Measurements from ENCODE around the gene FOCAD.

Gene FOCAD

GRCh38 chr9:20734275-20734674 lies 50.2 kb downstream of the FOCAD start:
- DNase-seq (ENCODE audit: low spot score): no peak

GRCh38 chr9:20740304-20740703 lies 56.2 kb downstream of the FOCAD start:
- no peak for DNase-seq (ENCODE audit: low spot score)

- DNase-seq (ENCODE audit: low spot score): no peak
Observed at GRCh38 chr9:20740929-20741582, 57.0 kb downstream of the FOCAD start.

GRCh38 chr9:20742833-20743232 lies 58.8 kb downstream of the FOCAD start:
- no peak for DNase-seq (ENCODE audit: low spot score)

- DNase-seq (ENCODE audit: low spot score): no peak
Observed at GRCh38 chr9:20744036-20744630, 60.1 kb downstream of the FOCAD start.

- DNase-seq (ENCODE audit: low spot score): no peak
Observed at GRCh38 chr9:20746967-20747366, 62.9 kb downstream of the FOCAD start.

- no peak for DNase-seq (ENCODE audit: low spot score)
Observed at GRCh38 chr9:20749496-20750198, 65.6 kb downstream of the FOCAD start.

GRCh38 chr9:20753761-20754160 lies 69.7 kb downstream of the FOCAD start:
- DNase-seq (ENCODE audit: low spot score): no peak

- DNase-seq (ENCODE audit: low spot score): no peak
Observed at GRCh38 chr9:20754556-20754955, 70.5 kb downstream of the FOCAD start.

GRCh38 chr9:20760246-20760891 lies 76.3 kb downstream of the FOCAD start:
- peak; percentile 50 for DNase-seq (ENCODE audit: low spot score)

GRCh38 chr9:20770947-20771346 lies 86.9 kb downstream of the FOCAD start:
- DNase-seq (ENCODE audit: low spot score): no peak

GRCh38 chr9:20771729-20772128 lies 87.7 kb downstream of the FOCAD start:
- DNase-seq (ENCODE audit: low spot score): no peak

- no peak for DNase-seq (ENCODE audit: low spot score)
Observed at GRCh38 chr9:20775683-20776082, 91.6 kb downstream of the FOCAD start.

GRCh38 chr9:20781092-20781491 lies 97.0 kb downstream of the FOCAD start:
- DNase-seq (ENCODE audit: low spot score): no peak

- DNase-seq (ENCODE audit: low spot score): no peak
Observed at GRCh38 chr9:20782289-20782688, 98.2 kb downstream of the FOCAD start.

- DNase-seq (ENCODE audit: low spot score): no peak
Observed at GRCh38 chr9:20783057-20784038, 99.3 kb downstream of the FOCAD start.

- no peak for DNase-seq (ENCODE audit: low spot score)
Observed at GRCh38 chr9:20784196-20784595, 100.1 kb downstream of the FOCAD start.

- no peak for DNase-seq (ENCODE audit: low spot score)
Observed at GRCh38 chr9:20786807-20787206, 102.7 kb downstream of the FOCAD start.

- no peak for DNase-seq (ENCODE audit: low spot score)
Observed at GRCh38 chr9:20788526-20789451, 104.7 kb downstream of the FOCAD start.

GRCh38 chr9:20790721-20791120 lies 106.7 kb downstream of the FOCAD start:
- no peak for DNase-seq (ENCODE audit: low spot score)

- no peak for DNase-seq (ENCODE audit: low spot score)
Observed at GRCh38 chr9:20791682-20792081, 107.6 kb downstream of the FOCAD start.

Measured in COLO829 (cell line).